Sigmoid colon (tissue), 4 donors: ENCODE measurements around the gene KCNH3.

ENCODE experiments used
- EP300 ChIP-seq, 4 donors: sonication (generic); formaldehyde crosslinking; IDR thresholded peaks; one replicate each; pipeline ENCODE4 v1.6.1; 2017; ENCODE audit warnings: antibody characterized with exemption in 4 of 4
- POLR2A ChIP-seq, 2 donors: fragments of 450-650 bp; IDR thresholded peaks; one replicate each; pipeline ENCODE4 v1.6.1; 2016; ENCODE audit warnings: antibody characterized with exemption in 2 of 2, mild to moderate bottlenecking in 2 of 2, moderate library complexity in 2 of 2
- TF ChIP-seq, protein P1 (sequence below), 4 experiments: fragments of 450-650 bp in 3 of 4; fragments of 200-600 bp in 1 of 4; IDR thresholded peaks; one replicate each; pipeline ENCODE4 v1.5.1; 2016 to 2019; ENCODE audit warnings: antibody characterized with exemption in 4 of 4, mild to moderate bottlenecking in 3 of 4, moderate library complexity in 2 of 4

DNA sequence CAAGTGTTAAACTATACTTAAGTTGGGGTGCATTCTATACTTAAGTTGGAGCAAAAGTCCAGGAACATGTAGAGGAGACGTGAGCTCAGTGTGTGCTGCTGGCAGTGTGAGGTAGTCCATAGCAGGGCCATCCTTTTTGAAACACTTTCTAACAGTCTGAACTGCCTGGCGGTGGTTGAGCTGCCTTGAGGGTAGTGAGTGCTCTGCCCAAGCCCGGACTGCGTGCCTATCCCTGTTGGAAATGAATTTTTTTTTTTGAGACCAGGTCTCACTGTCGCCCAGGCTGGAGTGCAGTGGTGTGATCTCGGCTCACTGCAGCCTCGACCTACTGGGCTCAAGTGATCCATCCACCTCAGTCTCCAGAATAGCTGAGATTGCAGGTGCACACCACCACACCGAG lies 14.1 kb downstream of the KCNH3 start:
- no peak for TF ChIP-seq EP300 (IDR thresholded peaks at IDR 0.05)
- TF ChIP-seq POLR2A (IDR thresholded peaks at IDR 0.05), result no peak
- TF ChIP-seq, protein P1, sequence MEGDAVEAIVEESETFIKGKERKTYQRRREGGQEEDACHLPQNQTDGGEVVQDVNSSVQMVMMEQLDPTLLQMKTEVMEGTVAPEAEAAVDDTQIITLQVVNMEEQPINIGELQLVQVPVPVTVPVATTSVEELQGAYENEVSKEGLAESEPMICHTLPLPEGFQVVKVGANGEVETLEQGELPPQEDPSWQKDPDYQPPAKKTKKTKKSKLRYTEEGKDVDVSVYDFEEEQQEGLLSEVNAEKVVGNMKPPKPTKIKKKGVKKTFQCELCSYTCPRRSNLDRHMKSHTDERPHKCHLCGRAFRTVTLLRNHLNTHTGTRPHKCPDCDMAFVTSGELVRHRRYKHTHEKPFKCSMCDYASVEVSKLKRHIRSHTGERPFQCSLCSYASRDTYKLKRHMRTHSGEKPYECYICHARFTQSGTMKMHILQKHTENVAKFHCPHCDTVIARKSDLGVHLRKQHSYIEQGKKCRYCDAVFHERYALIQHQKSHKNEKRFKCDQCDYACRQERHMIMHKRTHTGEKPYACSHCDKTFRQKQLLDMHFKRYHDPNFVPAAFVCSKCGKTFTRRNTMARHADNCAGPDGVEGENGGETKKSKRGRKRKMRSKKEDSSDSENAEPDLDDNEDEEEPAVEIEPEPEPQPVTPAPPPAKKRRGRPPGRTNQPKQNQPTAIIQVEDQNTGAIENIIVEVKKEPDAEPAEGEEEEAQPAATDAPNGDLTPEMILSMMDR (IDR thresholded peaks at IDR 0.05), result no peak
